MCF 10A (cell line): Measurements from ENCODE around the gene KLHL25. TPM values are rescaled to one million over a fixed set of nuclear protein-coding genes. Genes with fewer than 3 reads are reported as not detected.
A peak's percentile ranks its signal among the peaks of the same experiment; 100 is the strongest.

Experiments used
- BruUV-seq: library from RNA; stranded (reverse); fragments of 400-500 nt; replicated peaks from 2 replicates; lab custom pipeline; 2021; lab: Mats Ljungman, UMichigan
- CTCF ChIA-PET: fragments of 300-600 bp; sonication (Branson Sonifier 250); formaldehyde crosslinking; extraction: SDS; loops from one replicate; lab custom pipeline; 2021; ENCODE audit warnings: antibody characterized with exemption, inconsistent platforms; lab: Yijun Ruan, JAX
- POLR2A ChIA-PET: fragments of 300-600, 350-650 bp; sonication (Branson Sonifier 250); formaldehyde crosslinking; extraction: SDS; loops from one replicate; lab custom pipeline; 2020; ENCODE audit warnings: antibody characterized with exemption, inconsistent platforms; lab: Yijun Ruan, JAX
- DNase-seq: peaks from one replicate; pipeline ENCODE4 v3.0.0-alpha.2; 2018; ENCODE audit not compliant: unreplicated experiment
- H3K27ac Mint-ChIP-seq: one replicate; pipeline ENCODE4 v1.8.0; 2022; ENCODE audit warnings: mild to moderate bottlenecking, low read depth, mixed read lengths; ENCODE audit not compliant: unreplicated experiment
- H3K27me3 Mint-ChIP-seq: one replicate; pipeline ENCODE4 v1.8.0; 2022; ENCODE audit warnings: mixed read lengths; ENCODE audit not compliant: insufficient read depth, unreplicated experiment
- H3K36me3 Mint-ChIP-seq: one replicate; pipeline ENCODE4 v1.8.0; 2022; ENCODE audit warnings: mild to moderate bottlenecking, moderate library complexity, mixed read lengths; ENCODE audit not compliant: insufficient read depth, unreplicated experiment
- H3K4me1 Mint-ChIP-seq: one replicate; pipeline ENCODE4 v1.8.0; 2022; ENCODE audit warnings: mixed read lengths; ENCODE audit not compliant: insufficient read depth, unreplicated experiment
- H3K4me3 Mint-ChIP-seq: one replicate; pipeline ENCODE4 v1.8.0; 2022; ENCODE audit warnings: mild to moderate bottlenecking, moderate library complexity, mixed read lengths; ENCODE audit not compliant: unreplicated experiment
- H3K9me3 Mint-ChIP-seq: one replicate; pipeline ENCODE4 v1.8.0; 2022; ENCODE audit warnings: mixed read lengths; ENCODE audit not compliant: unreplicated experiment
- CTCF ChIP-seq: fragments of 200-600 bp; IDR thresholded peaks from one replicate; pipeline ENCODE4 v1.8.0; 2022; ENCODE audit warnings: antibody characterized with exemption, mild to moderate bottlenecking; ENCODE audit not compliant: unreplicated experiment
- intact Hi-C: fragments of 100-400 bp; cut with micrococcal nuclease; formaldehyde crosslinking; loops from 2 replicates; pipeline ENCODE4 v1.14.1; 2022
- total RNA-seq: library from RNA; stranded (reverse); gene quantifications from 2 replicates; pipeline ENCODE4 v1.2.3, GENCODE V29; 2022

The KLHL25 gene
- total RNA-seq, 1 experiment from 2014 or later: 3.1 TPM

DNA sequence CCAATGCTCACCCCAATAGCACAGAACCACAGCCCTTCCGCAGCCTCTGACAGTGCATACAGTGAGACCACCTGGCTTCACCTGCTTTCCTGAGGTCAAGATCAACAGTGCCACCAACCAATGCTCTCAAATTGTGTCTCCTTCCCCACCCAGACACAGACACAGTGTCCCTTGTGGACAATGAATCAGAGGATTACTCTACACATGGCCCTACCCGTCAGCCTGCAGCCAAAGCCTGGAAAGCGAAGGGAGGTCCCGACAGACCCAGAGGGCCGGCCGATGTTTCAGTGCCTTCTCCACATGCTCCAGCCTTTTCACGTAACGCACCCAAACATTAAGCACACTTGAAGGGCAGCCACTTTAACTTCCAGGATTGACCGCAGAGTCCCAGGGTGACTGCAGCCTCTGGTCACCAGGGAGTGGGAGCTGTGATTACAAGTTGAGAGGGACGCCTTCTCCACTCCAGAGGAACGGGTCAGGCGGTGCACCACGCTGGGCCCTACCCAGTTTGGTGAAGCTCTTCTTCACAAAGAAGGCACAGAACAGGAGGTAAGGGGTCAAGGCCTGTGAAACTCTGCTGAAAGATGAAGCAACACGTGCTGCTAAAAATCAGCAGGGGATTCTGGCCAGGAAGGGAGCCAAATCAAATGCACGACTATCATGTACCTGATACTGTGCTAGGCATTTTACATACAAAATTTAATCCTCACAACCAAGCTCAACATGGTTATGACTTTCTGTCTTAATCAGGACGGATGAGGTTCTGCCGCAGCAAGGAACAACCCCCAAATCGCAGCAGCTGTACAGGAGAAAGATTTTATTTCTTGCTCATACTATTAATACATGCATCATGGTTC, 17.2 kb downstream of the KLHL25 start:
- Mint-ChIP-seq H3K27ac (no peak overlapping the region), H3K4me1 (peaks cover 20% of the 10 kb centered on the region), H3K27me3 (no peaks in the 10 kb centered on the region), H3K4me3 (no peak overlapping the region), H3K36me3 (no peaks in the 10 kb centered on the region), H3K9me3 (no peaks in the 10 kb centered on the region)
- POLR2A ChIA-PET: interaction anchor here (0.9 to 1.2 kb wide), 2 partner anchors 10 to 17 kb away, joined by 3 to 4 read pairs; partner anchors contain the start of gene KLHL25
- BruUV-seq: no TSS peak
- DNase-seq: no peak
- no peak for TF ChIP-seq CTCF
- CTCF ChIA-PET: interaction anchor here (0.6 to 1.9 kb wide), 4 partner anchors 9 to 64 kb away, joined by 3 to 10 read pairs (median 3); no protein-coding TSS in a partner anchor
- intact Hi-C loops: no loop called here

- ChIA-PET POLR2A (no interaction called here), CTCF (interaction anchor here (0.6 to 1.1 kb wide), 3 partner anchors 8 to 507 kb away, joined by 3 read pairs; no protein-coding TSS in a partner anchor)
- no TSS peak for BruUV-seq
- Mint-ChIP-seq H3K27me3 (no peaks in the 10 kb centered on the region), H3K27ac (no peak overlapping the region), H3K4me1 (peaks cover 15% of the 10 kb centered on the region), H3K9me3 (no peaks in the 10 kb centered on the region), H3K36me3 (no peaks in the 10 kb centered on the region), H3K4me3 (no peak overlapping the region)
- intact Hi-C loops: no loop called here
- no peak for TF ChIP-seq CTCF
- DNase-seq: no peak
Observed at GRCh38 chr15:85773970-85774369, 20.8 kb downstream of the KLHL25 start.

DNA sequence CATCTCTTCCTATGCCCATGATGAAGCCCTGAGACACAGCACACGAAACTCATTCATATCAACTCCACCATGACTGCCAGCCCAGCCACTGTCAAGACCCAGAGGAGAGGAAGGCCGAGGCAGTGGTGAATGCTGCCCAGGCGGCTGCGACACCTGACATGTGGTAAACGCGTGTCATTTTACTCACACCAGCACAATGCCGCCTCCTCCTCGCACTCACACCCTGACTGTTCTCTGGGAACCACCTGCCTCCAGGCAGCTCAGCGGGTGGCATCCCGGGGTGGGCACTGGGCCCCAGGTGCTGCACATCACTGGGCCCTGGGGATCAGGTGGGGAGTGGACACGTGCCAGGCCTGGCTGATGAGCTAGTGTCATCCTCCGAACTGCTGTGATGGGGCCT, 21.5 kb downstream of the KLHL25 start:
- no peak for TF ChIP-seq CTCF
- ChIA-PET CTCF (no interaction called here), POLR2A (no interaction called here)
- DNase-seq: no peak
- H3K27me3 Mint-ChIP-seq: no peaks in the 10 kb centered on the region
- H3K36me3 Mint-ChIP-seq: no peaks in the 10 kb centered on the region
- no TSS peak for BruUV-seq
- intact Hi-C loops: no loop called here
- no peaks in the 10 kb centered on the region for H3K9me3 Mint-ChIP-seq
- H3K4me3 Mint-ChIP-seq: no peak overlapping the region
- H3K27ac Mint-ChIP-seq: no peak overlapping the region
- H3K4me1 Mint-ChIP-seq: peaks cover 15% of the 10 kb centered on the region

GRCh38 chr15:85772668-85773067, 22.1 kb downstream of the KLHL25 start:
- intact Hi-C loops: no loop called here
- ChIA-PET POLR2A (no interaction called here), CTCF (interaction anchor here (0.6 to 1.4 kb wide), 2 partner anchors 43 to 85 kb away, joined by 3 read pairs; no protein-coding TSS in a partner anchor)
- H3K27ac Mint-ChIP-seq: no peak overlapping the region
- DNase-seq: peak; percentile 73
- no TSS peak for BruUV-seq
- no peak overlapping the region for H3K4me3 Mint-ChIP-seq
- no peak for TF ChIP-seq CTCF
- no peaks in the 10 kb centered on the region for H3K9me3 Mint-ChIP-seq
- H3K36me3 Mint-ChIP-seq: peaks cover under 1% of the 10 kb centered on the region
- H3K4me1 Mint-ChIP-seq: peaks cover 15% of the 10 kb centered on the region
- H3K27me3 Mint-ChIP-seq: no peaks in the 10 kb centered on the region
